Stimulated activated CD4-positive, alpha-beta T cell treated with anti-CD3 and anti-CD28 coated beads, TNF-alpha, amount 100 ng/mL, for 1 hour (primary cell): ENCODE measurements around the gene GRIN2D.

Source experiments
- DNase-seq, 3 donors: peaks; one replicate each; pipeline ENCODE4 v3.0.0-alpha.2; 2020; ENCODE audit warnings: low read depth in 3 of 3, low spot score in 1 of 3

Gene GRIN2D

GRCh38 chr19:48393559-48394330 lies at the start of gene GRIN2D:
TSS of gene GRIN2D (plus strand) at chr19:48393668. CDS start at chr19:48398393, 4,725 bp downstream.
- DNase-seq = no peak

GRCh38 chr19:48344892-48345291 lies 48.6 kb upstream of the GRIN2D start:
- DNase-seq = no peak

- no peak for DNase-seq
Measured at GRCh38 chr19:48346191-48346590, 47.3 kb upstream of the GRIN2D start.

GRCh38 chr19:48348045-48348444 lies 45.4 kb upstream of the GRIN2D start:
- DNase-seq = no peak

- no peak for DNase-seq
Measured at GRCh38 chr19:48348737-48349136, 44.7 kb upstream of the GRIN2D start.

- DNase-seq = no peak
Measured at GRCh38 chr19:48350856-48351255, 42.6 kb upstream of the GRIN2D start.

GRCh38 chr19:48351341-48351752 lies 42.1 kb upstream of the GRIN2D start:
- peak; percentile 42 to 79 (median 61) for DNase-seq

GRCh38 chr19:48353677-48354076 lies 39.8 kb upstream of the GRIN2D start:
- no peak for DNase-seq

GRCh38 chr19:48354332-48354992 lies 39.0 kb upstream of the GRIN2D start:
- DNase-seq = no peak

GRCh38 chr19:48355365-48355954 lies 38.0 kb upstream of the GRIN2D start:
- DNase-seq = no peak

- DNase-seq = no peak
Measured at GRCh38 chr19:48359123-48359522, 34.3 kb upstream of the GRIN2D start.

- no peak for DNase-seq
Measured at GRCh38 chr19:48361912-48362311, 31.6 kb upstream of the GRIN2D start.

- peak; percentile 67 to 76 (median 69) for DNase-seq
Measured at GRCh38 chr19:48362716-48363499, 30.6 kb upstream of the GRIN2D start.

GRCh38 chr19:48363500-48363809 lies 30.0 kb upstream of the GRIN2D start:
- no peak for DNase-seq

- DNase-seq = peak; percentile 92 to 98 (median 97)
Measured at GRCh38 chr19:48363810-48364597, 29.5 kb upstream of the GRIN2D start, which contains the start of the genes SYNGR4 and TMEM143. TSS of gene SYNGR4 (plus strand) at chr19:48364367. CDS start at chr19:48365843, 1,476 bp downstream. TSS of gene TMEM143 (minus strand) at chr19:48363940. CDS start at chr19:48363920, 20 bp downstream.

- no peak for DNase-seq
Measured at GRCh38 chr19:48364598-48365348, 28.7 kb upstream of the GRIN2D start.

GRCh38 chr19:48365602-48366001 lies 27.9 kb upstream of the GRIN2D start:
- no peak for DNase-seq

- DNase-seq = no peak
Measured at GRCh38 chr19:48367855-48368254, 25.6 kb upstream of the GRIN2D start.

- no peak for DNase-seq
Measured at GRCh38 chr19:48368936-48369335, 24.5 kb upstream of the GRIN2D start.

- DNase-seq = no peak
Measured at GRCh38 chr19:48370955-48371354, 22.5 kb upstream of the GRIN2D start.
